Osteoblast (primary cell): ENCODE data around the gene GRB10. TPM values are rescaled to one million over a fixed set of nuclear protein-coding genes. Genes with fewer than 3 reads are reported as not detected.
"Not testable (repeated sequence)": the region's sequence is repeated elsewhere in the genome, so short reads cannot be mapped to it uniquely, and the experiment has no call there.

Experiments used
- DNase-seq: peaks from one replicate; pipeline ENCODE4 v3.0.0; 2011; ENCODE audit warnings: low spot score, mixed read lengths; ENCODE audit not compliant: insufficient read length; ENCODE audit errors: missing footprints
- H2AFZ ChIP-seq: 2 replicates; pipeline ENCODE4 v1.6.0; 2011; ENCODE audit warnings: mild to moderate bottlenecking, low read length
- H3K27ac ChIP-seq: 2 replicates; pipeline ENCODE4 v1.5.1; 2011; ENCODE audit warnings: mild to moderate bottlenecking, low read depth, low read length, moderate library complexity
- H3K27me3 ChIP-seq: 2 replicates; pipeline ENCODE4 v1.6.0; 2012; ENCODE audit warnings: mild to moderate bottlenecking, control low read depth, inconsistent platforms, low read length, moderate library complexity; ENCODE audit not compliant: insufficient read depth
- H3K36me3 ChIP-seq: 2 replicates; pipeline ENCODE4 v1.5.1; 2011; ENCODE audit warnings: mild to moderate bottlenecking, low read length, control low read depth, moderate library complexity; ENCODE audit not compliant: insufficient read depth
- H3K4me1 ChIP-seq: 2 replicates; pipeline ENCODE4 v1.5.1; 2011; ENCODE audit warnings: mild to moderate bottlenecking, low read length, control low read depth, moderate library complexity; ENCODE audit not compliant: insufficient read depth
- H3K4me2 ChIP-seq: 2 replicates; pipeline ENCODE4 v1.6.0; 2011; ENCODE audit warnings: mild to moderate bottlenecking, low read length; ENCODE audit not compliant: insufficient read depth
- H3K4me3 ChIP-seq: fragments of 200-600 bp; sonication (generic); 3 replicates; pipeline ENCODE4 v1.5.1; 2012; ENCODE audit warnings: mild to moderate bottlenecking, low read length, inconsistent platforms; ENCODE audit not compliant: insufficient read depth
- H3K79me2 ChIP-seq: 2 replicates; pipeline ENCODE4 v1.6.0; 2012; ENCODE audit warnings: mild to moderate bottlenecking, low read length, control low read depth, inconsistent platforms; ENCODE audit not compliant: insufficient read depth
- H3K9me3 ChIP-seq: 2 replicates; pipeline ENCODE4 v1.5.1; 2011; ENCODE audit warnings: low read depth, low read length, control low read depth
- H4K20me1 ChIP-seq: 2 replicates; pipeline ENCODE4 v1.6.0; 2012; ENCODE audit warnings: mild to moderate bottlenecking, low read length, control low read depth; ENCODE audit not compliant: insufficient read depth
- total RNA-seq: library from RNA; depleted of rRNA; stranded (reverse); fragments of >200 nt; gene quantifications from 2 replicates; pipeline ENCODE4 v1.2.3, GENCODE V29; 2012
- TF ChIP-seq, protein P1 (sequence below): IDR thresholded peaks from 2 replicates; pipeline ENCODE4 v1.5.1; 2011; ENCODE audit warnings: mild to moderate bottlenecking, low read depth, low read length, moderate library complexity; ENCODE audit errors: extremely low read depth

Gene GRB10
- total RNA-seq, 1 donor = 62.6 TPM

DNA sequence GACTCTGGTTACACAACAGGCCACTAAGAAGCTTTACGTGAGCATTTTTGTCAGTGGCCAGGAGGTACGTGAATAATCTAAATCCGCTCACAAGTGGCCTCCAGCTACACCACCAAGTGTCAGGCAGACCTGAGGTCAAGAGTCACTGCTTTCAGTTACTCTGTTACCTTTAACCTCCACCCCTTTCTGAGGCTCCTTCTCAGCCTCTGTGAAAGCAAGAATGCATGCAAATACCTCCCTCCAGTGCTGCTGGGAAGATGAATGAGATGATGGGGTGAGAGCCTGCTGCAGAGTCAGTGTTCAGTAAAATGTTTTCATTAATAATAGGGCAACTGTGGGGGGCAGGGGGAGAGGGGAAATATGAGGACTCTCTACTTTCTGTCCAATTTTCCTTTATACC, 228.7 kb downstream of the GRB10 start:
- no peaks in the 10 kb centered on the region for H3K4me1 ChIP-seq
- no peak overlapping the region for H2AFZ ChIP-seq
- TF ChIP-seq, protein P1, sequence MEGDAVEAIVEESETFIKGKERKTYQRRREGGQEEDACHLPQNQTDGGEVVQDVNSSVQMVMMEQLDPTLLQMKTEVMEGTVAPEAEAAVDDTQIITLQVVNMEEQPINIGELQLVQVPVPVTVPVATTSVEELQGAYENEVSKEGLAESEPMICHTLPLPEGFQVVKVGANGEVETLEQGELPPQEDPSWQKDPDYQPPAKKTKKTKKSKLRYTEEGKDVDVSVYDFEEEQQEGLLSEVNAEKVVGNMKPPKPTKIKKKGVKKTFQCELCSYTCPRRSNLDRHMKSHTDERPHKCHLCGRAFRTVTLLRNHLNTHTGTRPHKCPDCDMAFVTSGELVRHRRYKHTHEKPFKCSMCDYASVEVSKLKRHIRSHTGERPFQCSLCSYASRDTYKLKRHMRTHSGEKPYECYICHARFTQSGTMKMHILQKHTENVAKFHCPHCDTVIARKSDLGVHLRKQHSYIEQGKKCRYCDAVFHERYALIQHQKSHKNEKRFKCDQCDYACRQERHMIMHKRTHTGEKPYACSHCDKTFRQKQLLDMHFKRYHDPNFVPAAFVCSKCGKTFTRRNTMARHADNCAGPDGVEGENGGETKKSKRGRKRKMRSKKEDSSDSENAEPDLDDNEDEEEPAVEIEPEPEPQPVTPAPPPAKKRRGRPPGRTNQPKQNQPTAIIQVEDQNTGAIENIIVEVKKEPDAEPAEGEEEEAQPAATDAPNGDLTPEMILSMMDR = no peak
- H3K27ac ChIP-seq = no peak overlapping the region
- H4K20me1 ChIP-seq = no peaks in the 10 kb centered on the region
- no peaks in the 10 kb centered on the region for H3K36me3 ChIP-seq
- H3K4me3 ChIP-seq = no peak overlapping the region
- no peaks in the 10 kb centered on the region for H3K9me3 ChIP-seq
- DNase-seq = no peak
- no peak overlapping the region for H3K4me2 ChIP-seq
- H3K27me3 ChIP-seq = peaks cover 14% of the 10 kb centered on the region
- no peaks in the 10 kb centered on the region for H3K79me2 ChIP-seq

DNA sequence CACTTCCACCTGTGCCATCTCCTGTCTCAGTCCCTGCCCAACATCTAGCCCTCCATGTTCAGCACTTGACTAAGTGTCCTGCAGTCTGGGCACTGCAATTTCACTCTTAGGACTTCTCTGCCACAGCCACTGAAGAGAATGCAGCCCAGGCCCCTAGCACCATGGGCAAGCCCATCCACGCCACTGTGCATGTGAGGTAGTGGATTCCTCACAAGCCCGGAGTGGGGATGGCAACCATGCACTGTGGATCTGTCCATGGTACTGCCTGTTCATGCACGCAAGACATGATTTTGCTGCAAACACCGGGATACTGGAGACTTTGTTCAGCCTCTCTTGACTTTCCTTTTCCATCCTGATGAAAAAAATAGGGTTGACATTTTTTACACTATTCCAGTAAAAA, 229.8 kb downstream of the GRB10 start:
- no peak for DNase-seq
- no peak overlapping the region for H3K4me2 ChIP-seq
- peaks cover 8% of the 10 kb centered on the region for H3K27me3 ChIP-seq
- H3K4me1 ChIP-seq = no peaks in the 10 kb centered on the region
- H2AFZ ChIP-seq = no peak overlapping the region
- no peak overlapping the region for H3K4me3 ChIP-seq
- no peak overlapping the region for H3K27ac ChIP-seq
- TF ChIP-seq, protein P1 = no peak
- H3K36me3 ChIP-seq = no peaks in the 10 kb centered on the region
- no peaks in the 10 kb centered on the region for H4K20me1 ChIP-seq
- no peaks in the 10 kb centered on the region for H3K79me2 ChIP-seq
- no peaks in the 10 kb centered on the region for H3K9me3 ChIP-seq

DNA sequence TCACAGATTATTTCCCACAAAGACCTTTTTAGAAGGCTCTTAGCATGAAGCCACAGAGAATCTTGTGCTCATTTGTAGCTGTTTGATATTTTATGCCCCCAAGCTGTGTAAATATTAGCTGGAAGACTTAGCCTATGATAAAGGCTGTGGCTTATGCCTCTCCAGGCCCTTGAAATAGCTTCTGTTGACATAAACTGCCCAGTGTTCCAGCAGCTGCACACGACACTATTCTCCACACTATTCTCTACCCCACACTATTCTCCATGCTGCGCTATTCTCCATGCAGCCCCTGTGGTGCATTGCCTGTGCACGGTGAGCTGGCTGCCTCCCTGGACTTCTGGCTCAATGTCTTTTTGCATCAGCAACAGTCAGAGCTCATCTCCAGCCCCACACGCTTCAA, 230.6 kb downstream of the GRB10 start:
- no peaks in the 10 kb centered on the region for H3K9me3 ChIP-seq

GRCh38 chr7:50545613-50546012, 237.1 kb downstream of the GRB10 start:
- H3K27ac ChIP-seq, H2AFZ ChIP-seq, H3K9me3 ChIP-seq, H3K27me3 ChIP-seq, H3K4me1 ChIP-seq, H3K4me3 ChIP-seq, H3K79me2 ChIP-seq, H3K36me3 ChIP-seq, H4K20me1 ChIP-seq, DNase-seq, H3K4me2 ChIP-seq: not testable (repeated sequence)

More for the DNA sequence above, 230.6 kb downstream of the GRB10 start:
- no peak overlapping the region for H3K4me3 ChIP-seq
- no peak overlapping the region for H3K27ac ChIP-seq
- no peak for DNase-seq
- no peaks in the 10 kb centered on the region for H3K36me3 ChIP-seq
- TF ChIP-seq, protein P1 = no peak
- no peaks in the 10 kb centered on the region for H3K79me2 ChIP-seq
- no peaks in the 10 kb centered on the region for H3K4me1 ChIP-seq
- no peaks in the 10 kb centered on the region for H4K20me1 ChIP-seq
- no peak overlapping the region for H2AFZ ChIP-seq
- peaks cover 5% of the 10 kb centered on the region for H3K27me3 ChIP-seq
- no peak overlapping the region for H3K4me2 ChIP-seq

GRCh38 chr7:50544992-50545391, 237.7 kb downstream of the GRB10 start:
- H3K4me2 ChIP-seq = no peak overlapping the region
- no peaks in the 10 kb centered on the region for H3K4me1 ChIP-seq
- H3K9me3 ChIP-seq = no peaks in the 10 kb centered on the region
- no peak for DNase-seq
- H3K79me2 ChIP-seq = no peaks in the 10 kb centered on the region
- no peaks in the 10 kb centered on the region for H4K20me1 ChIP-seq
- H3K27ac ChIP-seq = no peak overlapping the region
- no peak overlapping the region for H2AFZ ChIP-seq
- TF ChIP-seq, protein P1 = no peak
- H3K27me3 ChIP-seq = peaks cover 7% of the 10 kb centered on the region
- no peak overlapping the region for H3K4me3 ChIP-seq
- H3K36me3 ChIP-seq = no peaks in the 10 kb centered on the region
